Stimulated activated CD4-positive, alpha-beta T cell treated with anti-CD3 and anti-CD28 coated beads, Interleukin-15, amount 100 ng/mL, for 1 hour (primary cell): Measurements from ENCODE around the gene PKP1.

ENCODE experiments used
- DNase-seq, 2 donors: peaks; one replicate each; pipeline ENCODE4 v3.0.0-alpha.2; 2020; ENCODE audit warnings: low read depth in 1 of 2, low spot score in 1 of 2

PKP1 gene

DNA sequence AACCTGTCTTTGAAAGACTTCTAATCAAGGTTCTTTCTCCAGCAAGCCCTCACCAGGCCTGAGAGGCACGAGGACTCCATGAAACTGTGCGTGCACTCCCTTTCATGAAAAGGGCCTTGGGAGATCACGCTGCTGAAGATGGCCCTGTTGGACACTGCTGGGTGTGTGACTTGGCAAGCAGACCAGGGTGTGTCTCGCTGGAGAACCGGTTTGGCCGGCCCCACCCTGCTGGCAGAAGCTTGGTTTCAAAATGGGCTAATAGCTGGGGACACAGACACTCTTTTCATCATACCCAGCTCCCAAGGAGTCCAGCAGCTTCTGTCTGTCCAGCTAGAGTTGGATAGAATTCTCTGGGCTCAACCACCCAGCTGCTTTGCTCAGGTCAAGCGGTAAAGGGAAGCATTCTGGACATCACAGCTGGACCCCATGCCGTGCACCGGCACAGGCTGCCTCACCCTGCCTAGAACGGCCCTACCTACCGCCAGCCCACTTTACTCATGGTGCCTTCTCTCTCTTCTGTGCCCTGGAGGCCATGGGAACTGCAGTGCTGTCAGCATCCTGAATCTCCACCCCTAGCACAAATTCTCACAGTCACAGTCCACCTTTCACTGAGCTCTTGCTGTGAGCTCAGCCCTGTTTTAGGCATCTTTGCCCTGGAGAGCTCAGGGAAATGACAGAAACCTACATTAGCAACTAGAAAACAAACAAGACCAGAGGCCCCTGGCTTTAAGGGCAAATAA lies 24.6 kb downstream of the PKP1 start:
- no peak for DNase-seq

- DNase-seq = no peak
These were observed 26.1 kb downstream of the PKP1 start for GRCh38 chr1:201309416-201309815.

DNA sequence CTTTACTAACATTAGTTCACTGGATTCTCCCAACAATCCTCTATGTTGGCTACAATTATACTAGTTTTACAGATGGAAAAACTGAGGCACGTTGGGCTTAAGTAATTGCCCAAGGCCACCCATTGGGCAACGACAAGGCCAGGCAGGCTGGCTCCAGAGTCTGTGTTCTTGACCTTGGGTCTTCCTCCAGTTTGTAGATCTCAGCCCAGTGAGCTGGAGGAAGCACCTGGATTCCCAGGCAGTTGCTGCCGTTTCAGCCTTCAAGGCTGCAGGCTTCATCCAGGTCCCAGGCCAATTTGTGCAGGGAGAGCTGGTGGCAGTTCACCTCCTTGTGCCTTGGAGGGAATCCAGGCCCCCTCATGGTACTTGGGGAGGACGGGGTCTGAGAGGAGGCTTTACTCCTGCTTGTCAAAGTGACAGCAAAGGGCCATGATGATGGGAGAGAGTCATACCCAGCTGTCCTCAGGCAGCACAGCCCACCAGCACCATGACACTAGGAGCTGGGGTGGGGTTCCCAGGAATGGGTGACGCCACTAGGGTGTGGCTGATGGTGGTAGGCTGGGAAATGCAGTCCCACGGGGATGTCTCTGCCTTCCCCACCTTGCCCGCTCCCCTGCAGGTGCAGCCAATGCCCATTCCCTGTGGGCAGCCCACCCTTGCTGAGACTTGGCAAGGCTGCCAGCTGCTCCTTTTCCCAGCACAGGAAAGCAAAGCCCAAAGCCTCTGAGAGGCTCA lies 27.1 kb downstream of the PKP1 start:
- no peak for DNase-seq

- DNase-seq = no peak
These were observed 27.7 kb downstream of the PKP1 start for GRCh38 chr1:201310986-201311355.

- no peak for DNase-seq
These were observed 28.2 kb downstream of the PKP1 start for GRCh38 chr1:201311356-201312011.

- no peak for DNase-seq
These were observed 29.0 kb downstream of the PKP1 start for GRCh38 chr1:201312298-201312697.

DNA sequence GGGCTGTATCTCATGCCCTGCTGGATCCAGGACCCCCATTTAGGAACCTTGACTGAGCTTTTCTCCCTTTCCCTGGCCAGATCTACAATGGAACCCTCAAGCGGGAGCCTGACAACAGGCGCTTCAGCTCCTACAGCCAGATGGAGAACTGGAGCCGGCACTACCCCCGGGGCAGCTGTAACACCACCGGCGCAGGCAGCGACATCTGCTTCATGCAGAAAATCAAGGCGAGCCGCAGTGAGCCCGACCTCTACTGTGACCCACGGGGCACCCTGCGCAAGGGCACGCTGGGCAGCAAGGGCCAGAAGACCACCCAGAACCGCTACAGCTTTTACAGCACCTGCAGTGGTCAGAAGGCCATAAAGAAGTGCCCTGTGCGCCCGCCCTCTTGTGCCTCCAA lies 29.8 kb downstream of the PKP1 start:
- no peak for DNase-seq

DNA sequence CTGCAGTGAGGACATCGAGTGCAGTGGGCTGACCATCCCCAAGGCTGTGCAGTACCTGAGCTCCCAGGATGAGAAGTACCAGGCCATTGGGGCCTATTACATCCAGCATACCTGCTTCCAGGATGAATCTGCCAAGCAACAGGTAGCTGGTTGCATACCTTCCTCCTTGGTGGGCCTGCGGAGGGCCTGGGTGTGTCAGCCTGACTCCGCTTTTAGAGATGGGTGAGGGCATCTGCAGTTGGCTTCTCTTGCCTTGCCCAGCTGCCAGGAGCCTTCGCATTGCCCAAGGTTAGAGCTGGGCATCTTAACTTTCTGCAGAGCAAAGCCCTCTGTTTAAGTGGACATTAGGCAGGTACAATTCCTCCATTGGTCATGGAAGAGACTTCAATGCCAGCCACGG lies 33.2 kb downstream of the PKP1 start:
- DNase-seq = no peak

DNA sequence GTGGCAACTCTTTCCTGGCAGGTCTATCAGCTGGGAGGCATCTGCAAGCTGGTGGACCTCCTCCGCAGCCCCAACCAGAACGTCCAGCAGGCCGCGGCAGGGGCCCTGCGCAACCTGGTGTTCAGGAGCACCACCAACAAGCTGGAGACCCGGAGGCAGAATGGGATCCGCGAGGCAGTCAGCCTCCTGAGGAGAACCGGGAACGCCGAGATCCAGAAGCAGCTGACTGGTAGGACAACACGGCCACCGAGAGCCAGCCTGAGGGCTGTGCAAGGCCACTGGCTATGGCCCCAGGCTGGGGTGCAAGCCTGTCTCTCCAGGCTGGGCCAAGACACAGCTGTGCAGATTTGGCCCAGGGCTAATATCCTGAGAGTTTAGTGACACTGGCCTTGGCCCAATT lies 34.2 kb downstream of the PKP1 start:
- DNase-seq = no peak

- no peak for DNase-seq
These were observed 35.4 kb downstream of the PKP1 start for GRCh38 chr1:201318504-201319340.

DNA sequence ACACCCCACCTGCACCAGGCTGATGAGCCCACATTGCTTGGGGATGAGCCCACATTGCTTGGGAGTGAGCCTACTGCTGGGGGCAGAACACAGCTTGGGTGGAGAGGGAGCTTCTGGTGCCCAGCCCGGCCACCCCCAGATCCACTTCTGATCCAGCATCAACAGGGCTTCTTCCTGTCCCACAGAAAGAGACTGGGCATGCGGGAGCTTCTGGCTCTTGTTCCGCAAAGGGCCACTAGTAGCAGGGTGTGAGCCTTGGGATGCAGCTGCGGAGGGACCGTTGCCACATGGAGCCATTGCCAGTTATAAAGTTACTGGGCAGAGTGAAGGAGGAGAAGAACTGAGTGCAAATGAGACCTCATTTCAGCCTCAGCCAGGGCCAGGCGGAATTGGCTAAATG lies 36.3 kb downstream of the PKP1 start:
- no peak for DNase-seq

GRCh38 chr1:201320168-201320788 lies 37.0 kb downstream of the PKP1 start:
- DNase-seq = no peak

GRCh38 chr1:201321826-201322390 lies 38.6 kb downstream of the PKP1 start:
- DNase-seq = no peak

- no peak for DNase-seq
These were observed 39.6 kb downstream of the PKP1 start for GRCh38 chr1:201322653-201323510.

DNA sequence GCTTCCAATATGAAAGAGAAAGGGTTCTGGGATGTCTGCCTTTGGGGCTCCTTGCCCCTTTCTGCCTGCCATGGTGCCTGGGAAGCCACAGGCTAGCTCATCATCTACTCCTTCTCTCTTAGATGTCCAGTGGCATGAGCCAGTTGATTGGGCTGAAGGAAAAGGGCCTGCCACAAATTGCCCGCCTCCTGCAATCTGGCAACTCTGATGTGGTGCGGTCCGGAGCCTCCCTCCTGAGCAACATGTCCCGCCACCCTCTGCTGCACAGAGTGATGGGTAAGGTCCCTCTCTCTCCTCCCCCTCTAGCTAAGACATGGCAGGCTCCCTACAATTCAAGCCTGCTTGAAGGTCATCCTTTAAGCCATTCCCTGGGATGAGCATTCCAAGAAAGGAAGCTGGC lies 41.0 kb downstream of the PKP1 start:
- DNase-seq = no peak

GRCh38 chr1:201324821-201325677 lies 41.7 kb downstream of the PKP1 start:
- DNase-seq = no peak

DNA sequence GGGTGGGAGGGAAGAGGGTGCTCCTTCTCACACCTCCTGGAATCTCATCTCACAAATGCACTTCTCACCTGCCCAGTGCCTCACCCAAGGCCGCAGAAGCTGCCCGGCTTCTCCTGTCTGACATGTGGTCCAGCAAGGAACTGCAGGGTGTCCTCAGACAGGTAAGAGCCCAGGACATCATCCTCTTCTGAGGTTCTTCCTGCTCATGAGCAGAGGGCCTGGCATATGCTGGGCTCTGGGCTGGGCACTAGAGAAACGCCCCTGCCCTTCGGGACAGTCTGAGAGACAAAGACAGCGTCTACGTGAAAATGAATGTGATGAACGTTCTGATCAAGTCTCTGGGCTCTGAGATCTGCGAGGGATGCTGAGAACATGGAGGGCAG lies 42.4 kb downstream of the PKP1 start:
- DNase-seq = no peak

DNA sequence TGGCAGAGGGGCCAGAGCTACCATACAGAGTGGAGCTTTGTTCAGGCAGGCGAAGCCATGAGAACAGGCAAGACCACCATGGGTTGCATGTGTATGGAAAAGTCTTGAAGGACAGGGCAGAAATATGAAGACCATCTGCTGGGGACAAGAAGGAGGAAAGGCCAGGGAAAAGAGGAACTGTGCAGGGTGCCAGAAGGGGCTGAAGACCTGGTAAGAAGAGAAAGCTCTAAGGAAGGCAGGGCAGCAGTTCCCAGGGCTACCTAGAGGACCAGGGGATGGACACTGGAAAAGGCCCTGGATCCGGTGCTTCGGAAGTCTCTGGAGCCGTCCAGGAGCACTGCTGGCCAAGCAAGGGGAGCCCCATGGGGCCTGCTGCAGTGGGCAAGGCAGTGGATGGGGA lies 43.4 kb downstream of the PKP1 start:
- DNase-seq = no peak

DNA sequence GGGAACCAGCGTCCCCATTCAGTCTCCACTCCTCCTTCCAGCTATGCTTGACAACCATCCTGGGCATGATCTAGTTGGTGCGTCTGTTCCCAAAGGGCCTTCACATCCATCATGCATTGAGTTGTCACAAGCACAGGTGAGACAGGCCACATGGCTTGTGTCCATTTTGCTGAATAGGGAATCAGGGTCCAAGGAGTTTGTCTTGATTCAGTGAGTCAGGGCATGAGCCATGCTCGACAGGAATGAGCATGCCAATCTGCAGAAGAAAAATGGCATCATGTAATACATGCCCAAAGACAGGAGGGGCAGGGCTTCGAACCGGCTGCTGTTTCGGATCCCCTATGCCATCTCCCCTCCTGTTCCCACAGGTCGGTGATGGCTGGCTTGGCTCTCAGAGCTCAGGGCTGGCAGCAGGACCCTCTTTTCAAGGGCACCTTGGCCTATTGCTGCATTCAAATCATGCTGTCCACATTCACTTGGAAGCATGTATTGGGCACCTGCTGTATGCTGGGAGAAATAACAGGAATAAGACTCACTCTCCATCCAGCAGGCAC lies 44.5 kb downstream of the PKP1 start:
- no peak for DNase-seq
